MCF 10A (cell line): ENCODE results near the gene RNF133. TPM values are rescaled to one million over a fixed set of nuclear protein-coding genes. Genes with fewer than 3 reads are reported as not detected.

Experiments
- BruUV-seq: library from RNA; stranded (reverse); fragments of 400-500 nt; replicated peaks from 2 replicates; lab custom pipeline; 2021; lab: Mats Ljungman, UMichigan
- CTCF ChIA-PET: fragments of 300-600 bp; sonication (Branson Sonifier 250); formaldehyde crosslinking; extraction: SDS; loops from one replicate; lab custom pipeline; 2021; ENCODE audit warnings: antibody characterized with exemption, inconsistent platforms; lab: Yijun Ruan, JAX
- POLR2A ChIA-PET: fragments of 300-600, 350-650 bp; sonication (Branson Sonifier 250); formaldehyde crosslinking; extraction: SDS; loops from one replicate; lab custom pipeline; 2020; ENCODE audit warnings: antibody characterized with exemption, inconsistent platforms; lab: Yijun Ruan, JAX
- DNase-seq: peaks from one replicate; pipeline ENCODE4 v3.0.0-alpha.2; 2018; ENCODE audit not compliant: unreplicated experiment
- H3K27ac Mint-ChIP-seq: one replicate; pipeline ENCODE4 v1.8.0; 2022; ENCODE audit warnings: mild to moderate bottlenecking, low read depth, mixed read lengths; ENCODE audit not compliant: unreplicated experiment
- H3K27me3 Mint-ChIP-seq: one replicate; pipeline ENCODE4 v1.8.0; 2022; ENCODE audit warnings: mixed read lengths; ENCODE audit not compliant: insufficient read depth, unreplicated experiment
- H3K36me3 Mint-ChIP-seq: one replicate; pipeline ENCODE4 v1.8.0; 2022; ENCODE audit warnings: mild to moderate bottlenecking, moderate library complexity, mixed read lengths; ENCODE audit not compliant: insufficient read depth, unreplicated experiment
- H3K4me1 Mint-ChIP-seq: one replicate; pipeline ENCODE4 v1.8.0; 2022; ENCODE audit warnings: mixed read lengths; ENCODE audit not compliant: insufficient read depth, unreplicated experiment
- H3K4me3 Mint-ChIP-seq: one replicate; pipeline ENCODE4 v1.8.0; 2022; ENCODE audit warnings: mild to moderate bottlenecking, moderate library complexity, mixed read lengths; ENCODE audit not compliant: unreplicated experiment
- H3K9me3 Mint-ChIP-seq: one replicate; pipeline ENCODE4 v1.8.0; 2022; ENCODE audit warnings: mixed read lengths; ENCODE audit not compliant: unreplicated experiment
- intact Hi-C: fragments of 100-400 bp; cut with micrococcal nuclease; formaldehyde crosslinking; loops from 2 replicates; pipeline ENCODE4 v1.14.1; 2022
- total RNA-seq: library from RNA; stranded (reverse); gene quantifications from 2 replicates; pipeline ENCODE4 v1.2.3, GENCODE V29; 2022
- TF ChIP-seq, protein P1 (sequence below): fragments of 200-600 bp; IDR thresholded peaks from one replicate; pipeline ENCODE4 v1.8.0; 2022; ENCODE audit warnings: antibody characterized with exemption, mild to moderate bottlenecking; ENCODE audit not compliant: unreplicated experiment

Gene RNF133
- total RNA-seq, 1 experiment from 2014 or later: 0.70 TPM

DNA sequence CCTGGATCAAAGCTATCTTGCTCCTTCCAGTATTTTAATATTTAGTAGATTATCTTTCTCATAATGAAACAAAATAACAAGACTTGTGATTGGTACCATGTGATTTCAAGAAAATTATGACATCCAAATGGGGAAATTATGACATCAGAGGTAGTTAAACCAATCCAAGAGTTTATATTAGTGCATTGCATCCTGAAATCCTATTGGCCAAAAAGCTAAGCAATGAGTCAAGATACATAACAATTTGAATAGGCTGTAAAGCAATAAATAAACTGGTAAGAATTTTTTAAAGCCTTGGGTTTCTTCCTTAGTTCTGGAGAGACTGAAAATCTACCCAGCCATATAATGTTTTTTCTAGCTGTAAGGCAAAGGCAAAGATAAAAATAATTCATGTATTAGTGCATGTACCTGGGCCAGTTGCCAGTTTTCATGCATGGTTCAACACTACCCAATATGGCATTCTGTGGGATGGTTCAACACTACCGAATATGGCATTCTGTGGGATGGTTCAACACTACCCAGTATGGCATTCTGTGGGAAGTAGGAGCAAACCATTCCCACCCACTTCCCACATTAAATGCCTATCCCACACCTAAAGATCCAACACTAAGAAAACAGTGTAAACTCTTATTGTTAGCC lies 4.1 kb upstream of the RNF133 start, which contains the start of gene RNF148:
TSS of gene RNF148 (minus strand) at position 51 of the 639 bp plus-strand sequence. CDS start 172 bp downstream, outside the sequence.
- POLR2A ChIA-PET: no interaction called here
- Mint-ChIP-seq H3K27ac (no peak within 1 kb of the TSS), H3K27me3 (no peaks in the 10 kb centered on the region), H3K36me3 (no peaks in the 10 kb centered on the region), H3K4me3 (no peak within 1 kb of the TSS), H3K9me3 (no peaks in the 10 kb centered on the region), H3K4me1 (no peaks in the 10 kb centered on the region)
- DNase-seq: no peak
- intact Hi-C loops: no loop called here
- TF ChIP-seq, protein P1, sequence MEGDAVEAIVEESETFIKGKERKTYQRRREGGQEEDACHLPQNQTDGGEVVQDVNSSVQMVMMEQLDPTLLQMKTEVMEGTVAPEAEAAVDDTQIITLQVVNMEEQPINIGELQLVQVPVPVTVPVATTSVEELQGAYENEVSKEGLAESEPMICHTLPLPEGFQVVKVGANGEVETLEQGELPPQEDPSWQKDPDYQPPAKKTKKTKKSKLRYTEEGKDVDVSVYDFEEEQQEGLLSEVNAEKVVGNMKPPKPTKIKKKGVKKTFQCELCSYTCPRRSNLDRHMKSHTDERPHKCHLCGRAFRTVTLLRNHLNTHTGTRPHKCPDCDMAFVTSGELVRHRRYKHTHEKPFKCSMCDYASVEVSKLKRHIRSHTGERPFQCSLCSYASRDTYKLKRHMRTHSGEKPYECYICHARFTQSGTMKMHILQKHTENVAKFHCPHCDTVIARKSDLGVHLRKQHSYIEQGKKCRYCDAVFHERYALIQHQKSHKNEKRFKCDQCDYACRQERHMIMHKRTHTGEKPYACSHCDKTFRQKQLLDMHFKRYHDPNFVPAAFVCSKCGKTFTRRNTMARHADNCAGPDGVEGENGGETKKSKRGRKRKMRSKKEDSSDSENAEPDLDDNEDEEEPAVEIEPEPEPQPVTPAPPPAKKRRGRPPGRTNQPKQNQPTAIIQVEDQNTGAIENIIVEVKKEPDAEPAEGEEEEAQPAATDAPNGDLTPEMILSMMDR: no peak
- no TSS peak for BruUV-seq
- CTCF ChIA-PET: no interaction called here

DNA sequence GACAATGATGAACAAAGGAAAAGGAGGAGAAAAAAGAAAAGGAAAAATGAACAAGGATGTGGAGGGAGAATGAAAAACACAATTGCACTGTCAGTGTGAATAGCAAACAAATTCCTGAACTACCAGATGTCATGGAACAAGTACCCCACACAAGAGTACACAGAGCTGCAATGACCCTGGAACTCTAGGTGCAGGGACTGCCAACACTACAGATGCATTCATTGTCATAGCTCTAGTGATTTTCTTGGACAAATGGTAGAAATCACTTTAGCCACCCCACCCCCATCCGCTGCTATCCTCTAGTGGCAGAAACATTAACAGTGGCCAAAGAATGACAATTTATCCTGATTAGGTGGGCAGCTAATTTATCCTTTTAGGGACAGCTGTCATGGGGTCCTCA lies 3.1 kb downstream of the RNF133 start:
- Mint-ChIP-seq H3K4me1 (no peaks in the 10 kb centered on the region), H3K9me3 (no peaks in the 10 kb centered on the region), H3K27me3 (no peaks in the 10 kb centered on the region), H3K4me3 (no peak overlapping the region), H3K27ac (no peak overlapping the region), H3K36me3 (peaks cover 5% of the 10 kb centered on the region)
- ChIA-PET POLR2A (no interaction called here), CTCF (interaction anchor here (0.6 to 1.0 kb wide), 2 partner anchors 52 to 210 kb away, joined by 3 to 4 read pairs; no protein-coding TSS in a partner anchor)
- intact Hi-C loops: no loop called here
- no peak for DNase-seq
- TF ChIP-seq, protein P1: no peak
- no TSS peak for BruUV-seq

DNA sequence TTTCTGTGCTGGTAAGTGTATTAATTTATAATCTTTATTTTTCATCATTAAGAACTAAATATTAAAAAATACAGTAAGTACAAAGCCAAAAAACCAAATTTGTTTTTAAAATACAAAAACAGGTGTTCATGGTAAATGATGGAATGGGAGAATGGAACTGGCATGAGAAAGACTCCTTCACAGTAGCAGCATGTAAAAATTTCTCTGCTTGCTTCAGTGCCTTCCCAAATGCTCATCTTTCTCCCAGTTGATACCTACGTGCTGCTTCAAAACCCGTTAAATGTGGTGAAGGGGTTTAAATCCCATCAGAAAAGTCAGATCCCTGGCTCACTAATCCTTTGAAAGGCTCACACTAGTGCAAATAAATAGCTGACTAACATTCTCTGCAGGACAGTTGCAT lies 4.2 kb downstream of the RNF133 start:
- Mint-ChIP-seq H3K9me3 (no peaks in the 10 kb centered on the region), H3K4me1 (no peaks in the 10 kb centered on the region), H3K4me3 (no peak overlapping the region), H3K27me3 (no peaks in the 10 kb centered on the region), H3K36me3 (peaks cover 5% of the 10 kb centered on the region), H3K27ac (no peak overlapping the region)
- ChIA-PET POLR2A (no interaction called here), CTCF (no interaction called here)
- DNase-seq: no peak
- intact Hi-C loops: no loop called here
- BruUV-seq: no TSS peak
- TF ChIP-seq, protein P1: no peak

GRCh38 chr7:122692769-122693309 lies 6.1 kb downstream of the RNF133 start:
- H3K9me3 Mint-ChIP-seq: no peaks in the 10 kb centered on the region
- TF ChIP-seq, protein P1: no peak
- no TSS peak for BruUV-seq
- no peak overlapping the region for H3K4me3 Mint-ChIP-seq
- peaks cover 5% of the 10 kb centered on the region for H3K36me3 Mint-ChIP-seq
- intact Hi-C loops: no loop called here
- DNase-seq: no peak
- H3K4me1 Mint-ChIP-seq: no peaks in the 10 kb centered on the region
- no peaks in the 10 kb centered on the region for H3K27me3 Mint-ChIP-seq
- CTCF ChIA-PET: no interaction called here
- POLR2A ChIA-PET: no interaction called here
- H3K27ac Mint-ChIP-seq: no peak overlapping the region
